Testis (tissue), 3 donors: ENCODE results near the gene BAZ1A. TPM values are rescaled to one million over a fixed set of nuclear protein-coding genes. Genes with fewer than 3 reads are reported as not detected.

Experiments used
- DNase-seq: peaks from one replicate; pipeline ENCODE4 v3.0.0-alpha.2; 2019
- H3K27ac ChIP-seq, 2 donors: fragments of 200-600 bp; sonication (generic); one replicate each; pipeline ENCODE4 v1.5.1; 2019
- H3K27me3 ChIP-seq: fragments of 200-600 bp; sonication (generic); one replicate; pipeline ENCODE4 v1.5.1; 2019
- H3K36me3 ChIP-seq: fragments of 200-600 bp; sonication (generic); one replicate; pipeline ENCODE4 v1.5.1; 2017; ENCODE audit warnings: low read depth; ENCODE audit errors: missing control alignments
- H3K4me1 ChIP-seq: fragments of 200-600 bp; sonication (generic); one replicate; pipeline ENCODE4 v1.5.1; 2019
- H3K4me3 ChIP-seq, 2 donors: fragments of 200-600 bp; sonication (generic); one replicate each; pipeline ENCODE4 v1.5.1; 2017 to 2019
- H3K9me3 ChIP-seq: fragments of 200-600 bp; sonication (generic); one replicate; pipeline ENCODE4 v1.5.1; 2017
- CTCF ChIP-seq, 3 experiments: fragments of 450-650 bp in 2 of 3; fragments of 200-600 bp in 1 of 3; sonication (generic) in 1 of 3; IDR thresholded peaks; one replicate each; pipeline ENCODE4 v1.5.1; 2016 to 2019; ENCODE audit warnings: antibody characterized with exemption in 3 of 3, mild to moderate bottlenecking in 2 of 3, moderate library complexity in 1 of 3
- POLR2A ChIP-seq: fragments of 450-650 bp; IDR thresholded peaks from one replicate; pipeline ENCODE4 v1.6.1; 2017; ENCODE audit warnings: antibody characterized with exemption, mild to moderate bottlenecking, moderate library complexity
- WGBS, 2 donors: methylation state at CpG; one replicate each; pipeline ENCODE4 v1.1.5; 2018; 5-methylcytosine and 5-hydroxymethylcytosine counted together
- intact Hi-C: fragments of 100-400 bp; cut with DNase I; formaldehyde crosslinking; loops from one replicate; pipeline ENCODE4 v1.15.1; 2023; ENCODE audit warnings: low total_unique reads
- polyA plus RNA-seq: library from polyadenylated mRNA; stranded (reverse); fragments of 350-450 nt; fragmentation: Illumina TruSeq; extraction: RNeasy Lipid Tissue Mini Kit (QIAGEN cat#74804); gene quantifications from one replicate; pipeline ENCODE4 v1.2.3, GENCODE V29; 2014; ENCODE audit warnings: low read depth, low replicate concordance; ENCODE audit not compliant: insufficient read depth
- total RNA-seq, 2 donors: library from RNA; depleted of rRNA; stranded (reverse); fragments of >200 nt; gene quantifications; one replicate each; pipeline ENCODE4 v1.2.3, GENCODE V29; 2016

BAZ1A gene
- total and polyA plus RNA-seq, 3 donors from 2014 or later = 33.9 to 78.2 (median 63.1) TPM

- Histone ChIP-seq H3K36me3 (no peaks in the 10 kb centered on the region), H3K27ac (no peak overlapping the region), H3K27me3 (no peaks in the 10 kb centered on the region), H3K4me1 (no peaks in the 10 kb centered on the region), H3K4me3 (no peak overlapping the region), H3K9me3 (no peaks in the 10 kb centered on the region)
- 92 to 100% methylated on average over 1 of the region's 1 CpG for WGBS, 2 donors
- DNase-seq = no peak
- TF ChIP-seq POLR2A (no peak), CTCF (IDR thresholded peaks at IDR 0.05) (no peak)
- intact Hi-C loops = no loop called here
These were observed 11.3 kb downstream of the BAZ1A start for GRCh38 chr14:34863844-34864243.

GRCh38 chr14:34858765-34859164 lies 16.4 kb downstream of the BAZ1A start:
- no peaks in the 10 kb centered on the region for H3K9me3 ChIP-seq
- intact Hi-C loops = no loop called here
- TF ChIP-seq CTCF (IDR thresholded peaks at IDR 0.05) = no peak
- TF ChIP-seq POLR2A = no peak
- no peaks in the 10 kb centered on the region for H3K27me3 ChIP-seq
- no peak for DNase-seq
- H3K4me1 ChIP-seq = peaks cover 3% of the 10 kb centered on the region
- no peak overlapping the region for H3K4me3 ChIP-seq
- WGBS, 2 donors = 92 to 98% methylated on average over 2 of the region's 2 CpGs
- no peaks in the 10 kb centered on the region for H3K36me3 ChIP-seq
- H3K27ac ChIP-seq = no peak overlapping the region

- TF ChIP-seq CTCF (IDR thresholded peaks at IDR 0.05) (no peak), POLR2A (no peak)
- H3K9me3 ChIP-seq = no peaks in the 10 kb centered on the region
- H3K27ac ChIP-seq = no peak overlapping the region
- intact Hi-C loops = no loop called here
- no peaks in the 10 kb centered on the region for H3K36me3 ChIP-seq
- no peak for DNase-seq
- H3K4me1 ChIP-seq = peaks cover 3% of the 10 kb centered on the region
- no peak overlapping the region for H3K4me3 ChIP-seq
- WGBS, 2 donors = 97 to 98% methylated on average over 6 of the region's 7 CpGs
- no peaks in the 10 kb centered on the region for H3K27me3 ChIP-seq
These were observed 17.3 kb downstream of the BAZ1A start for GRCh38 chr14:34857689-34858449.

- Histone ChIP-seq H3K36me3 (no peaks in the 10 kb centered on the region), H3K27me3 (no peaks in the 10 kb centered on the region), H3K27ac (no peak overlapping the region), H3K9me3 (no peaks in the 10 kb centered on the region), H3K4me3 (no peak overlapping the region), H3K4me1 (peaks cover 3% of the 10 kb centered on the region)
- TF ChIP-seq CTCF (IDR thresholded peaks at IDR 0.05) (no peak), POLR2A (no peak)
- DNase-seq = no peak
- intact Hi-C loops = no loop called here
These were observed 22.1 kb downstream of the BAZ1A start for GRCh38 chr14:34853041-34853440.

GRCh38 chr14:34851395-34851794 lies 23.8 kb downstream of the BAZ1A start:
- no peak for DNase-seq
- WGBS, 2 donors = 85 to 95% methylated on average over 2 of the region's 2 CpGs

More at GRCh38 chr14:34851395-34851794, 23.8 kb downstream of the BAZ1A start:
- no peak overlapping the region for H3K27ac ChIP-seq
- peaks cover 3% of the 10 kb centered on the region for H3K4me1 ChIP-seq
- intact Hi-C loops = no loop called here
- H3K9me3 ChIP-seq = no peaks in the 10 kb centered on the region
- no peaks in the 10 kb centered on the region for H3K36me3 ChIP-seq
- no peak for TF ChIP-seq POLR2A
- no peak for TF ChIP-seq CTCF (IDR thresholded peaks at IDR 0.05)
- no peak overlapping the region for H3K4me3 ChIP-seq
- no peaks in the 10 kb centered on the region for H3K27me3 ChIP-seq
